AG04450 (cell line): ENCODE measurements around the gene GRM5. TPM values are rescaled to one million over a fixed set of nuclear protein-coding genes. Genes with fewer than 3 reads are reported as not detected.

ENCODE experiments used
- CTCF ChIA-PET: fragments of 300-600, 350-600 bp; formaldehyde crosslinking; extraction: SDS; loops from one replicate; lab custom pipeline; 2022; ENCODE audit warnings: antibody characterized with exemption, inconsistent platforms; lab: Charles Lee
- POLR2A ChIA-PET: fragments of 350-600 bp; formaldehyde crosslinking; extraction: SDS; loops from one replicate; lab custom pipeline; 2021; ENCODE audit warnings: antibody characterized with exemption, inconsistent platforms; lab: Yijun Ruan, JAX
- DNase-seq: peaks from one replicate; pipeline ENCODE4 v3.0.0-alpha.2; 2011; ENCODE audit warnings: low read depth, low spot score
- H3K27ac ChIP-seq: one replicate; pipeline ENCODE4 v1.5.1; 2012; ENCODE audit warnings: low read depth, low read length, control low read depth
- H3K27me3 ChIP-seq: one replicate; pipeline ENCODE4 v1.6.0; 2012; ENCODE audit warnings: low read length; ENCODE audit not compliant: control insufficient read depth, insufficient read depth
- H3K4me3 ChIP-seq: 2 replicates; pipeline ENCODE4 v1.5.1; 2011; ENCODE audit warnings: mild to moderate bottlenecking, low read depth, low read length, control low read depth
- H3K9me3 ChIP-seq: 2 replicates; pipeline ENCODE4 v1.5.1; 2012; ENCODE audit warnings: low read length; ENCODE audit not compliant: control insufficient read depth, insufficient read depth
- CTCF ChIP-seq: IDR thresholded peaks from 2 replicates; pipeline ENCODE4 v1.5.1; 2011; ENCODE audit warnings: low read depth, low read length, control low read depth, inconsistent platforms
- polyA plus RNA-seq: library from polyadenylated mRNA; depleted of rRNA; stranded (reverse); fragments of >200 nt; gene quantifications from 2 replicates; pipeline ENCODE4 v1.2.3, GENCODE V29; 2011

GRM5 gene
- polyA plus RNA-seq, 1 experiment: 0.01 TPM

DNA sequence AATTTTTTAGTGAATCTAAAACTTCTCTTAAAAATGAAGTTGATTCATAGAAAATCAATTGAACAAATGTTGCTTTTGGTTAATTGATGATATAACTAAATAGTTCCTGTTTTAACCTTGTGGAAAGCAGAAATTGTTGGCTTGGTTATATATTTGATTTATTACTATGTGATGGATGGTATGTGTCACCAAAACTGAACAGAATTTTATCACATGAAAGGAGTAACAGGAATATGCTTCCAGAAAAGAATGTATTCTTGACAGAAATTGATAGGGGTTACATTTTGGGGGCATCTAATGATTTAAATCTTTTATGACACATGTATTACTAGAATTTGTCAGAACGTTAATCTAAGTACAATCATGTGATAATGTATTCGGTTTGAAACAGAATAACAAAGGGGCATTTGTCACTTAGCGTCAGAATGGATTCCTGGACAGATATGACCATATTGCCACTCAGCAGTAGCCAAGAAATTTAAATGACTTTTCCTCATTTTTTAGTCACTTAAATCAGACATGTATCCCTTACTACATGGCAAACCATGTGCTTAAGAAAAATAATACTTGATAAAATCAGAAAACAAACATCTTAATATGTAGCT, 295.2 kb downstream of the GRM5 start:
- CTCF ChIA-PET: no interaction called here
- no peak for TF ChIP-seq CTCF
- no peaks in the 10 kb centered on the region for H3K9me3 ChIP-seq
- no peak overlapping the region for H3K4me3 ChIP-seq
- POLR2A ChIA-PET: no interaction called here
- DNase-seq: no peak
- no peak overlapping the region for H3K27ac ChIP-seq
- H3K27me3 ChIP-seq: no peaks in the 10 kb centered on the region

DNA sequence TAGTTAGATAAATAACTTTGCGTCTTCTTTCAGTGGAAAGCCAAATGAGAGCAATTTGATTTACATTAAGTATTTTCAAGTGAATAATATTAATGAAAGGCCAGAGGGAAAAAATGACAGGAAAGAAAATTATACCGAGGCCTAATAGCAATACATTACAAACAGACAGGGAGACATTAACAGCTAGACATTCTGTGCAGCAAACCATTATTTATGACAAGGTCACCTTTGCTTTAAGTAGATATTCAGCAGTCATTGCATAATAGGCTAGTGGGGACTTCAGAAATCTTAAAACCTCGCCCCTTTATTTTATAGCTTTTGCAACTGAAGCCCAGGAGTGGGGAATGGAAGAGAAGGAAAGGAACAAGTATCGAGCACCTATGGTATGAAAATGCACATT, 321.6 kb downstream of the GRM5 start:
- no peak for TF ChIP-seq CTCF
- Histone ChIP-seq H3K27me3 (no peaks in the 10 kb centered on the region), H3K27ac (no peak overlapping the region), H3K9me3 (no peaks in the 10 kb centered on the region), H3K4me3 (no peak overlapping the region)
- ChIA-PET POLR2A (no interaction called here), CTCF (no interaction called here)
- no peak for DNase-seq

DNA sequence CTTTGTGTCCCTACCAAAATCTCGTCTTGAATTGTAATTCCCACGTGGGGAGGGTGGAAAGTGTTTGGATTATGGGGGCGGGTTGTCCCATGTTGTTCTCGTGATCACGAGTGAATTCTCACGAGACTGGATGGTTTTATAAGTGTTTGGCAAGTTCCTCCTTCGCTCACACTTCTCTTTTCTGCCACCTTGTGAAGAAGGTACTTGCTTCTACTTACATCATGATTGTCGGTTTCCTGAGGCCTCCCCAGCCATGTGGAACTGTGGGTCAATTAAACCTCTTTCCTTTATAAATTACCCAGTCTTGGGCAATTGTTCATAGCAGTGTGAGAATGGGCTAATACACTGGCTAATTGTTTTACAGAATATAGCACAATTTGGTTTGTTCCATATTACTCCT, 326.3 kb downstream of the GRM5 start:
- no peaks in the 10 kb centered on the region for H3K9me3 ChIP-seq
- ChIA-PET CTCF (no interaction called here), POLR2A (no interaction called here)
- no peak for TF ChIP-seq CTCF
- no peak overlapping the region for H3K27ac ChIP-seq
- no peak overlapping the region for H3K4me3 ChIP-seq
- H3K27me3 ChIP-seq: no peaks in the 10 kb centered on the region
- DNase-seq: no peak

- ChIA-PET POLR2A (no interaction called here), CTCF (no interaction called here)
- H3K9me3 ChIP-seq: no peaks in the 10 kb centered on the region
- no peak overlapping the region for H3K27ac ChIP-seq
- H3K4me3 ChIP-seq: no peak overlapping the region
- H3K27me3 ChIP-seq: no peaks in the 10 kb centered on the region
- DNase-seq: no peak
- TF ChIP-seq CTCF: no peak
Observed at GRCh38 chr11:88709567-88709966, 356.2 kb downstream of the GRM5 start.

- Histone ChIP-seq H3K27ac (no peak overlapping the region), H3K27me3 (no peaks in the 10 kb centered on the region), H3K4me3 (no peak overlapping the region), H3K9me3 (no peaks in the 10 kb centered on the region)
- TF ChIP-seq CTCF: no peak
- CTCF ChIA-PET: no interaction called here
- POLR2A ChIA-PET: no interaction called here
- DNase-seq: no peak
Observed at GRCh38 chr11:88704485-88704884, 361.3 kb downstream of the GRM5 start.
